GM19395 (cell line): ENCODE measurements around the gene POMP.
A peak's percentile ranks its signal among the peaks of the same experiment; 100 is the strongest.
"Not testable (repeated sequence)": the region's sequence is repeated elsewhere in the genome, so short reads cannot be mapped to it uniquely, and the experiment has no call there.

Experiments used
- ATAC-seq: cut with Tn5 transposase; IDR thresholded peaks from one replicate; pipeline ENCODE4 v1.9.1; 2021; ENCODE audit warnings: mild to moderate bottlenecking, moderate library complexity; ENCODE audit not compliant: unreplicated experiment

POMP gene

DNA sequence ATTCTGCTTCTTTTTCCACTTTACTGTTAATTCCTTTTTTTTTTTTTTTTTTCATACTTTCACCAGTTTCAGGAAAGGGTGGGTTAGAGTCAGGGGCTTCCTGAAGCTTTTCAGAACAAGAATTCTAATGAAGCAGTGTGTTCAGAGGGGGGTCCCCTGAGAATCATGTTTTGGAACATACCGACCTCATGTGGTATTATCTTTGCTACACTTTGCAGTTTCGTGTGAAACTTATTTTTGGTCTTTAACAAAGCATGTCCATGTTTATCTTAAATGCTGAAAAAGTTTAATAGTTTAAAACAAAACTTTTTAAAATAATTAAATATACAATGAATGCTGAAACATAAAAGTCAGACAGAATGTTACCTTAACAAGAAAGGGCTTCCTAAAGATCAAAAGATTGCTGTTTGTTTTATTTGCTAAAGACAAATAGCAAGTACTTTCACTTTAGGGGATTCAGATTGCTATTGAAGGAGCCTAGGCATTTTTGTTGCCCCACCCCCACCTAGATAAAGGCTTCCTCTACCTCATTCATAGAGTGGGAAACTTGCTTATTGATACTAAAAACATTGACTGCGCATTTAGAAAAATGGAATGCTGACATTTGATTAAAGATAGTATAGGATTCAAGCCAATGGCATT is 21.1 kb upstream of the POMP start:
- ATAC-seq: no peak

- no peak for ATAC-seq
Measured at GRCh38 chr13:28638756-28639155, 20.2 kb upstream of the POMP start.

- peak; percentile 15 for ATAC-seq
Measured at GRCh38 chr13:28640861-28641599, 17.9 kb upstream of the POMP start.

DNA sequence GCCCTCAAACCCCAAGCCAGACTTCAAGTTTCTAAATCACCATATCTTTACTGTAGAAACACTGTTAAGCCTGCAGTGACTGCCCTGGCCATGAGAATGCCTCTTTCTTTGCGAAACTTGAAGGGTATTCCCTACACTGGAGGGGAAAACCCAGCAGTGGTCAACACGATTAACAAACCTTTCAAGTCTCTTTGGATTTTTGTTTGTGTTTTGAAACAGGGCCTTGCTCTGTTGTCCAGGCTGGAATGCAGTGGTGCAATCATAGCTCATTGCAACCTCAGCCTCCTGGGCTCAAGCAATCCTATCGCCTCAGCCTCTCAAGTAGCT is 17.4 kb upstream of the POMP start:
- ATAC-seq: peak; percentile 71

GRCh38 chr13:28650284-28650683 is 8.6 kb upstream of the POMP start:
- no peak for ATAC-seq

GRCh38 chr13:28651810-28652401 is 7.0 kb upstream of the POMP start:
- no peak for ATAC-seq

DNA sequence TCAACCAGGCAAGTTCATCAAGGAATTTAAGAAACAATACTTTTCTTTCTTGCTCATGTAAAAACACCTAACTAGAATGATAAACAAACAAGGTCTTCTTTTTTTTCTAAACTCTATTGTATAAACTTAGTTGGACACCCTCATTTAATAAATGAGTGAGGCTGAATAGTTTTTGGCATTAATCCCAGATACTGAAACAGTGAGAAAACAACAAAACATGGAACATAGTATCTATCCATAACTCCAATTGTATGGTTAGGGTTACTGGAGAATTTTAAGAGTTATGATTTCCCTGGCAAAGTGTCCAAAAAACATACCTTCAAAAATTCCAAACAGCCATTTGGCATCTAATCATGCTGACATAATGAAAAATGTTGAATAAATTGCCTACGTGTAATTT is 5.8 kb upstream of the POMP start:
- no peak for ATAC-seq

GRCh38 chr13:28654276-28654675 is 4.7 kb upstream of the POMP start:
- no peak for ATAC-seq

DNA sequence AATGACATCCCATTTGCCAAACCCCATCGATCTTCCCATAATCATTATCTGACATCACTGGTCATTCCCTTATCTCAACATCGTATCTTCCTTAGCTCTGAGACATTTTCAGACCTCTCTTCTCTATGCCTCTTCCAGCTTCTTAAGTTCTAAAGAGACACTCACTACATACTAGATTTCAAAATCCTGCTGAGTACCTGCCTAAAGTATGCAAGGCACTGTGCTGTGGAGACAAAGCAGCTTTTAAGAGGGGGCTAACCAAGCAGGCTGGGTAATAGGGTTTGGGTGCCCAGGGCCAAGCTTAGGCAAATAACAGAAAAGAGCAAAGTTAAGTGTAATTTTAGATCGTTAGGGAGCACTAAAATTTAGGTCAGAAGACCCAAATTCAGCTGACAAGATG is 3.4 kb upstream of the POMP start:
- ATAC-seq: no peak

- no peak for ATAC-seq
Measured at GRCh38 chr13:28657784-28658538, 969 bp upstream of the POMP start.

DNA sequence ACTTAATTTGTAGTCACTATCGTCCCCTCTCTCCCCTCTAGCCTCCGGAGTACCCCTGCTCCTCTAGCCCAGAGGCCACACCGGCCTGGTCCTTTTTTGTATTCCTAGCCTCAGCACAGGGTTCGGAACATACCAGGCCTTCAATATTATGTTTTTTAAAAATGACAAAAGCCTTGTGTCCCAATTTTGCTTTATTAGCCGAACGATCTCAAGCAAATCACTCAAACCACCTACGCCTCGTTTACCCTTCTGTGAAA is 463 bp upstream of the POMP start:
- ATAC-seq: peak; percentile 26

- peak; percentile 41 for ATAC-seq
Measured at GRCh38 chr13:28659621-28659970, 666 bp downstream of the POMP start.

DNA sequence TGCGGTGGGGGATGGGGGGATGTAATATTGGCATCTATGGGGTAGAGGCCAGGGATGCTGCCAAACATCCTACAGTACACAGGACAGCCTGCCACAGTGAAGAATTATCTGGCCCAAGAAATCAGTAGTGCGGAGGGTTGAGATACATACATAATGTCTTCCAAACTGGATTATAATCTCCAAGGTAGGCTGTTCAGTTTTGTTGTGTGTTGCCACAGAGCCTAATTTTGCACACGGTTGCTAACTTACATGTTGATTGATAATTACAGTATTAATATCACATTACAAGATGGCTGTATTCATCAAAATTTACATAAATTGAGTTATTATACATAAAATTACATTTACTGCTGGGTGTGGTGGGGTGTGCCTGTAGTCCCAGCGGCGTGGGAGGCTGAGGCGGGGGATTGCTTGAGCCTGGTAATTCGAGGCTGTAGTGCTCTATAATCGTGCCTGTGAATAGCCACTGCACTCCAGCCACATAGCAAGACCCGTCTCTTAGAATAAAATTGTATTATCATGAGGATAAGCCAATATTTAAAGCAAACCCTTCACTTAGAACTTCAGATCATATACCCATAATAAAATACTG is 8.1 kb downstream of the POMP start:
- ATAC-seq: no peak

- no peak for ATAC-seq
Measured at GRCh38 chr13:28671126-28671792, 12.3 kb downstream of the POMP start.

DNA sequence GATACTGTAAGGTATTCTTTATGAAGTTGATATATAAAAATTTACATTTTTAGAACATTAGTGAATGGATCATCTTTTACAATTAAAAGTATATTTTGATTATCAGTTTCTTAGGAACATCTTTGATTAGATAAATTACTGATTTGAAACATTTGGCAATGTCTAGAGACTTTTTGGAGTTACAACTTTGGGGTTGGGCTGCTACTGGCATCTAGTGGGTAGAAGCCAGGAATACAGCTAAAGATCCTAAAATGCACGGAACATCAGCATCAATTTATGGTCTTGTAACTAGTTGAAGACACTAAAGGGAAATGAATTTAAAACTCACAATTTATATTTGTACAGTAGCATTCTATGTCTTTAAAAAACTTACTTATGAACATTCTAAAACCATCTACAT is 19.9 kb downstream of the POMP start:
- ATAC-seq: no peak

- no peak for ATAC-seq
Measured at GRCh38 chr13:28679628-28680027, 20.7 kb downstream of the POMP start.

DNA sequence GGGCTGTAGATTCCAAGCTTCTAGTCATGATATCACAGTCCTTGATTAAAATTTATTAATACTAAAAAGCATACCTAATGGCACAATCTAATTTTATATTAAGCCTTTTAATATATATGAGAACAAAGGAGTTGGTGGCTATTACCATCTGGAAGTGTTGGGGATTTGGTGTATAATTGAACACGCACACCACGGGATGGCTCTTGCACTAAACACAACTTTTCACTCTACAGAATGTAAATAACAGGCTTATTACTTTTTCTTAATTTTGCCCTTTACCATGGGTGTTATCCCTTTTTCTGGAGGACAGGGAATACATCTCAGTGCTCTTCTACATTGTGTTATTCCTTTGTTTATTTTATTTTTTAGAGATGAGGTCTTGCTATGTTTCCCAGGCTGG is 21.6 kb downstream of the POMP start:
- ATAC-seq: no peak

DNA sequence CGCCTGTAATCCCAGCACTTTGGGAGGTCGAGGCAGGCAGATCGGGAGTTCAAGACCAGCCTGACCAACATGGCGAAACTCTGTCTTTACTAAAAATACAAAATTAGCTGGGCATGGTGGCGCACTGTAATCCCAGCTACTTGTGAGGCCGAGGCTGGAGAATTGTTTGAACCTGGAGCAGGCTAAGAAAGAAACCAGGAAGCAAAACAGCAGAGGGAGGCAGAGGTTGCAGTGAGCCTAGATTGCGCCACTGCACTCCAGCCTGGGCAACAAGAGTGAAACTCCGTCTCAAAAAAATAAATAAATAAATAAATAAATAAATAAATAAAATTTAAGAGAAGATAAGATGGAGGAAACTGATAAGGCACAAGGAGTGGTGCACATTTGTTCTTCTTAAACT is 24.2 kb downstream of the POMP start:
- ATAC-seq: not testable (repeated sequence)

GRCh38 chr13:28684257-28684656 is 25.3 kb downstream of the POMP start:
- ATAC-seq: no peak

DNA sequence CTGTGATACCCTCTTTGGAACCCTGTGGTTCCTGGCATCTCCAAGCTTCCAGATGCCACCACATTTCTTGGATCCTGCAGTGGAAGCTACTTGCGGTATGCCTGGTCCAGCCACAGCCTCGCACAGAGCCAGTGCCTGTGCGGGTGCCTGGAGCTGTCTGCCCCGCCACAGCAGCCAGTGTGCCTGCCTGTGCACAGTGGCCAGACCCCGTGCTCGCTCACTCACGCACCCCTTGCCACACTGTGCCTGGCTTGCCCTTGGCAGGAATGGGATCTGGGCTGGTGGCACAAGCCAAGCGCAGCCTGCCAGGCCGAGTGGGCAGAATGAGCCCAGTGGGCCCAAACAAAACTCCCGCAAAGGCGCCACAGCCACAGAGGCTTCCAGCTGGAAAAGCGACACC is 26.2 kb downstream of the POMP start:
- ATAC-seq: no peak

- no peak for ATAC-seq
Measured at GRCh38 chr13:28685892-28686291, 27.0 kb downstream of the POMP start.
